Measurements from ENCODE around the gene NDUFA6.
"Not testable (repeated sequence)": the region's sequence is repeated elsewhere in the genome, so short reads cannot be mapped to it uniquely, and the experiment has no call there.

The NDUFA6 gene

GRCh38 chr22:42090596-42091454 lies at the start of gene NDUFA6:
NDUFA6 (minus strand) TSS chr22:42090772; CDS start chr22:42090744, 28 bp downstream.
- DNase-seq (ENCODE audit: low read depth, low spot score), result peak; percentile 96

- not testable (repeated sequence) for DNase-seq (ENCODE audit: low read depth, low spot score)
Measured at GRCh38 chr22:42140153-42140552, 49.6 kb upstream of the NDUFA6 start.

GRCh38 chr22:42139508-42139907 lies 48.9 kb upstream of the NDUFA6 start:
- DNase-seq (ENCODE audit: low read depth, low spot score), result not testable (repeated sequence)

DNA sequence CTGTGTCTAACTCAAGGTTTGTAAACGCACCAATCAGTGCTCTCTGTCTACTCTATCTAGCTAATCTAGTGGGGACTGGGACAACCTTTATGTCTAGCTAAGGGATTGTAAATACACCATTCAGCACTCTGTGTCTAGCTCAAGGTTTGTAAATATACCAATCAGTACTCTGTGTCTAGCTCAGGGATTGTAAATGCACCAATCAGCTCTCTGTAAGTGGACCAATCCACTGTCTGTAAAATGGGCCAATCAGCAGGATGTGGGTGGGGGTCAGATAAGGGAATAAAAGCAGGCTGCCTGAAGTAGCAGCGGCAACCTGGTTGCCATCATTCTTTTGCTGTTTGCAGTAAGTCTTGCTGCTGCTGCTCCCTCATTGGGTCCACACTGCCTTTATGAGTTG lies 48.4 kb upstream of the NDUFA6 start:
- no peak for DNase-seq (ENCODE audit: low read depth, low spot score)

DNA sequence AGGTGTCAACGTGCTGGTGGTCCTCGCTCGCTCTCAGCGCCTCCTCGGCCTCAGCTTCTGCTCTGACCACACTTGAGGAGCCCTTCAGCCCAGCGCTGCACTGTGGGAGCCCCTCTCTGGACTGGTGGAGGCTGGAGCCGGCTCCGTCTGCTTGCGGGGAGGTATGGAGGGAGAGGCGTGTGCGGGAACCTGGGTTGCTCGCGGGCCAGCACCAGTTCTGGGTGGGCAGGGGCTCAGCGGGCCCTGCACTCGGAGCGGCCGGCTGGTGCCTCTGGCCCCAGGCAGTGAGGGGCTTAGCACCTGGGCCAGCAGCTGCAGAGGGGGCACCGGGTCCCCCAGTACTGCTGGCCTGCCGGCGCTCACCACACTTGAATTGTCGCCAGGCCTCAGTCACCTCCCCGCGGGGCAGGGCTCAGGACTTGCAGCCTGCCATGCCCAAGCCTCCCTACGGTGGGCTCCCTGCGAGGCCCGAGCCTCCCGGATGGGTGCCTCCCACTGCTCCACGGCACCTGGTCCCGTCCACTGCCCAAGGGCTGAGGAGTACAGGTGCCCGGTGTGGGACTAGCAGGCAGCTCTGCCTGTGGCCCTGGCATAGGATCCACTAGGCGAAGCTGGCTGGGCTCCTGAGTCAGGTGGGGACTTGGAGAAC lies 47.7 kb upstream of the NDUFA6 start:
- DNase-seq (ENCODE audit: low read depth, low spot score), result no peak

DNA sequence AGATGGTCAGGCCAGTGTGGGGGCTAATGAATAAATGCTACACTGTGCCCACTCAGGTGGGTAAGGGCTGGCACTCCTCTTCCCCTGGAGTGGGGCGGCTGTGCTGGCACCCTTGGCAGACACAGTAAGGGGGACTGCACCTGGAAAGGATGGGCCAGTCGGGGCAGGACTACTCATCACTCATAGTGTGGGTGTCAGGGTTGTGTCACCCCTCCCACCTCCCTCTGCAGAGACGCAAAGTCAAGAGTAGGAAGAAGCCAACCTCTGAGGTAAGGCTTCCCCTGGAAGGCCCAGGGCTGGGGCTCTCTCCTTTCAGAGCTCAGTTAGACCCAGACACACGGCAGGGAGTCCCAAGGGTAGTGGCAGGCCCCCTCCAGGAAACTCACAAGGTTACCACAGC lies 45.1 kb upstream of the NDUFA6 start:
- not testable (repeated sequence) for DNase-seq (ENCODE audit: low read depth, low spot score)

- no peak for DNase-seq (ENCODE audit: low read depth, low spot score)
Measured at GRCh38 chr22:42134100-42135020, 43.8 kb upstream of the NDUFA6 start.

- DNase-seq (ENCODE audit: low read depth, low spot score), result no peak
Measured at GRCh38 chr22:42132457-42132856, 41.9 kb upstream of the NDUFA6 start.

DNA sequence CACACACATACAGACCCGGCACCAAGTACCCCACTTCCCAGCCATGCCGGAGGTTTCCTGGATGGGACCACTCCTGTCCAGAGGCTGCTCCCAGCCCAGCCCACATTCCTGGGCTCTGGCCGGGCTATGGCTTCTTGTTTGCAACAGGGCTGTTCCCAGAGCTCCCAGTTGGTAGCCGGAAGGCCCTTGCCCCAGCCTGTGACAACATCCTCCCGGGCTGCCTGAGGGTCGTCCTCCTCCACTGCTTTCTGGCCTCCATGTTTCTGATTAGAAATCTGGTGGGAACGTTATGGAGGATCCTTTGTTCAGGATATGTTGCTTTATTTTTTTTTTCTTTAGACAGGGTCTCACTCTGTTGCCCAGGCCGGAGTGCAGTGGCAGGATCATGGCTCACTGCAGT lies 41.0 kb upstream of the NDUFA6 start:
- DNase-seq (ENCODE audit: low read depth, low spot score), result no peak

DNA sequence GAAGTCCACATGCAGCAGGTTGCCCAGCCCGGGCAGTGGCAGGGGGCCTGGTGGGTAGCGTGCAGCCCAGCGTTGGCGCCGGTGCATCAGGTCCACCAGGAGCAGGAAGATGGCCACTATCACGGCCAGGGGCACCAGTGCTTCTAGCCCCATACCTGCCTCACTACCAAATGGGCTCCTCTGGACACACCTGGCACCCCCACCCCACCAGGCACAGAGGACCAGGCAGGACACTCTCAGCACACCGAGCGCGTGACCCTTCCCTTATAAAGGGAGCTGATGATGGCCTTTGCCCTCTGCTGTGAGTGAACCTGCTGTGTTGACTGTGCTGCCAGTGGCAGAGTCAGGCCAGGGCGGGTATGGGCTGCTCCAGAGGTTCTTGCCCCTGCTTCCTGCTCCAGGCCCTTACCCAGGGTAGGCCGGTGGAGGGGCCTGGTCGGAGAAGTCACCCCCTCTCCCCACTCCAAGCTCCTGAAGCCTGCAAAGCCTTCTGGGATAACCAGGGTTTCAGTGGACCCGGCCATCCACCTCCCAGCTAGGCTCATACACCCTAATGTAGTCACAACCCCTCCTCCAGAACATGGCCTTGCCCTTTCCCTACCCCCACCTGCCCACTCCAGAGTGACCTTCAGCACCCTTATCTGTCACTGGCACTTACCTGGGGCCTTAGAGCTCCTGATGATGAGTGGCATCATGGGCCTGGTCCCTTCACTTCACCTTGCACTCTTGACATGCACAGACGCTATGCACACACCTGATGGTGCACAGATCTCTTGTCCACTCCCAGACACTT lies 40.3 kb upstream of the NDUFA6 start, which contains the start of gene CYP2D6:
Gene CYP2D6 (minus strand): TSS at position 172 of the 793 bp plus-strand sequence. CDS start 19 bp downstream, at position 153.
- DNase-seq (ENCODE audit: low read depth, low spot score), result not testable (repeated sequence)

DNA sequence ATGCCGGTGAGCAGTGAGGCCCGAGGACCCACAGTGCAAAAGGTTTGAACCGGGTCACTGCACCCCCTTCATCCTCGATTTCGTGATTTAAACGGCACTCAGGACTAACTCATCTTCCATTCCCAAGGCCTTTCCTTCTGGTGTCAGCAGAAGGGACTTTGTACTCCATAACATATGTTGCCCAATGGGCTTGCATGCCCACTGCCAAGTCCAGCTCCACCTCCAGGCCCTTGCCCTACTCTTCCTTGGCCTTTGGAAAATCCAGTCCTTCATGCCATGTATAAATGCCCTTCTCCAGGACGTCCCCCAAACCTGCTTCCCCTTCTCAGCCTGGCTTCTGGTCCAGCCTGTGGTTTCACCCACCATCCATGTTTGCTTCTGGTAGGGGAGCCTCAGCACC lies 39.6 kb upstream of the NDUFA6 start:
- DNase-seq (ENCODE audit: low read depth, low spot score), result not testable (repeated sequence)

DNA sequence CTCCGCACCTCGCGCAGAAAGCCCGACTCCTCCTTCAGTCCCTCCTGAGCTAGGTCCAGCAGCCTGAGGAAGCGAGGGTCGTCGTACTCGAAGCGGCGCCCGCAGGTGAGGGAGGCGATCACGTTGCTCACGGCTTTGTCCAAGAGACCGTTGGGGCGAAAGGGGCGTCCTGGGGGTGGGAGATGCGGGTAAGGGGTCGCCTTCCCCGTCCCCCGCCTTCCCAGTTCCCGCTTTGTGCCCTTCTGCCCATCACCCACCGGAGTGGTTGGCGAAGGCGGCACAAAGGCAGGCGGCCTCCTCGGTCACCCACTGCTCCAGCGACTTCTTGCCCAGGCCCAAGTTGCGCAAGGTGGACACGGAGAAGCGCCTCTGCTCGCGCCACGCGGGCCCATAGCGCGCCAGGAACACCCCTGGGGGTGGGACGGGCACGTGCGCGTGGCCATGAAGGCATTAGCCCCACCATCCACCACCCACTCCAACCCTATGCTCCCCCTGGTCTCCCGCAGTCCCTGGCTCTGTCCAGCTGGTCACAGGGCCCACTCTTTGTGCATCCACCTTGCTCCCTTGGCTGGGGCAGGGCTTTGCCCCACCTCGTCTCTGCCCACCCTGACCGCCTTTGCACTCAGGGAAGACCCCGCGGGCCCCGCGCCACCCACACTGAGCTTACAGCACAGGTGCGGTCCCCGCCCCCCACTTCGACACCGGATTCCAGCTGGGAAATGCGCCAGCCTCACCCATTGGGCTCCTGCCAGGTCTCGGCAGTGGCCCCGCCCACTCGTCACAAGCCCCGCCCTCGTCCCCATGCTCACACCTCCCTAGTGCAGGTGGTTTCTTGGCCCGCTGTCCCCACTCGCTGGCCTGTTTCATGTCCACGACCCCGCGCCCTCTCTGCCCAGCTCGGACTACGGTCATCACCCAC lies 38.5 kb upstream of the NDUFA6 start:
- not testable (repeated sequence) for DNase-seq (ENCODE audit: low read depth, low spot score)

GRCh38 chr22:42128007-42128406 lies 37.4 kb upstream of the NDUFA6 start:
- DNase-seq (ENCODE audit: low read depth, low spot score), result not testable (repeated sequence)

- no peak for DNase-seq (ENCODE audit: low read depth, low spot score)
Measured at GRCh38 chr22:42127606-42128005, 37.0 kb upstream of the NDUFA6 start.

GRCh38 chr22:42123529-42123928 lies 33.0 kb upstream of the NDUFA6 start:
- DNase-seq (ENCODE audit: low read depth, low spot score), result not testable (repeated sequence)

GRCh38 chr22:42120231-42121021 lies 29.9 kb upstream of the NDUFA6 start:
- DNase-seq (ENCODE audit: low read depth, low spot score), result not testable (repeated sequence)

DNA sequence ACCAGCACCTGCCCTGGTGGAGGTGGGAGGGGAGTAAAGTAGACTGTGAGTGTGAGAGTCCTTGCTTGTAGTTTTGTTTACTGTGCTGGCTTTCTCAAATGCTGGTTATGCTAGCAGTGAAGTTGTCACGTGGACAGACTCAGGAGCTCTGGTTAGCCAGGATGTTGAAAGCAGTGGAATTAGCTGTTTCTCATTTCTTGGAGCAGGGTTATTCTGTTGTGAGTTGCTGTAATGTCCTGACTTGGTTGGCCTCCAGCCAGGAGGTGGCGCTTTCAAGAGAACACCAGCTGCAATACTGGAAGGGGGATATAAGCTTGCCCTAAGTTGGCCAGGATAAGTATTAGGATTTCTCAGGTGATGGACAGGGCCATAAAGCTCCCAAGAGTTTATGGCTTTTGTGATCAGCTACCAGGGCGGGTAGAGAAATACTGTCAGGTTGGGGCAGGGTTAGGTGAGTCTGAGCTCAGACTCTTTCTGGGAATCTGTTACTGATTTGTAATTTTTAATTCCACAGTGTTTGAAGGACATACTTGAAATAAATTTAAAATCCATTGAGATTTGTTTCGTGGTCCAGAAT lies 26.4 kb upstream of the NDUFA6 start:
- no peak for DNase-seq (ENCODE audit: low read depth, low spot score)

- DNase-seq (ENCODE audit: low read depth, low spot score), result not testable (repeated sequence)
Measured at GRCh38 chr22:42115420-42115830, 24.9 kb upstream of the NDUFA6 start.

GRCh38 chr22:42114721-42115120 lies 24.1 kb upstream of the NDUFA6 start:
- no peak for DNase-seq (ENCODE audit: low read depth, low spot score)
